Gastroesophageal sphincter (tissue), 3 donors: ENCODE results near the gene DOCK2.

Source experiments
- CTCF ChIP-seq, 4 experiments: fragments of 200-600 bp in 2 of 4; fragments of 450-650 bp in 2 of 4; sonication (generic) in 1 of 4; IDR thresholded peaks; one replicate each; pipeline ENCODE4 v1.5.1; 2017 to 2019; ENCODE audit warnings: antibody characterized with exemption in 4 of 4, mild to moderate bottlenecking in 2 of 4, moderate library complexity in 2 of 4
- POLR2A ChIP-seq, 2 donors: fragments of 450-650 bp; IDR thresholded peaks; one replicate each; pipeline ENCODE4 v1.6.1; 2017; ENCODE audit warnings: antibody characterized with exemption in 2 of 2, mild to moderate bottlenecking in 2 of 2, moderate library complexity in 1 of 2

- TF ChIP-seq CTCF (IDR thresholded peaks at IDR 0.05) (no peak), POLR2A (IDR thresholded peaks at IDR 0.05) (no peak)
Observed at GRCh38 chr5:169653091-169653490, 16.0 kb downstream of the DOCK2 start.
